GM19372 (cell line): ENCODE data around the gene KLHDC3.
A peak's percentile ranks its signal among the peaks of the same experiment; 100 is the strongest.

Source experiments
- ATAC-seq: cut with Tn5 transposase; IDR thresholded peaks from one replicate; pipeline ENCODE4 v1.9.1; 2021; ENCODE audit warnings: mild to moderate bottlenecking, low read depth, moderate library complexity; ENCODE audit not compliant: unreplicated experiment

KLHDC3 gene

GRCh38 chr6:43013843-43014433, at the start of gene KLHDC3, which contains the start of gene MEA1:
KLHDC3 (plus strand) TSS chr6:43014249; CDS start chr6:43017193, 2,944 bp downstream.
MEA1 (minus strand) TSS chr6:43013946; CDS start chr6:43013813, 133 bp downstream.
- peak; percentile 94 for ATAC-seq

DNA sequence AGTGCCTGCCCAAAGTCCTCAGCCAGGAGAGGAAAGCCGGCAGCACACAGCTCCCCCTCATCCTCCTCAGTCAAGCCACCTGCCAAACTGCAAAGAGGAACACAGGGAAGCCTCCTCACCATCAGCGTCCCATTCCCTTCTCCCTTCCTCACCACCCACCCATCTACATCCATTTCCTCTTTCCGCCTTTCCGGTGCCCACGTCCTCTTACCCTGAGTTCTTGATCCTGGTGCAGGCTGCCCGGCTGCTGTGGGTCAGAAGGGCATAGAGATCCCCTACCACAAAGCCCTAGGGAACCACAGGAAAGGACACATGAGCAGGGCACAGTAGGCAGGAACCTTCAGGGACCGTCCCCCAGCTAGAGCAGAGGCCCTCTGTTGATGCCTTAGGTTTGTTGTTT, 47.5 kb upstream of the KLHDC3 start:
- ATAC-seq, result no peak

DNA sequence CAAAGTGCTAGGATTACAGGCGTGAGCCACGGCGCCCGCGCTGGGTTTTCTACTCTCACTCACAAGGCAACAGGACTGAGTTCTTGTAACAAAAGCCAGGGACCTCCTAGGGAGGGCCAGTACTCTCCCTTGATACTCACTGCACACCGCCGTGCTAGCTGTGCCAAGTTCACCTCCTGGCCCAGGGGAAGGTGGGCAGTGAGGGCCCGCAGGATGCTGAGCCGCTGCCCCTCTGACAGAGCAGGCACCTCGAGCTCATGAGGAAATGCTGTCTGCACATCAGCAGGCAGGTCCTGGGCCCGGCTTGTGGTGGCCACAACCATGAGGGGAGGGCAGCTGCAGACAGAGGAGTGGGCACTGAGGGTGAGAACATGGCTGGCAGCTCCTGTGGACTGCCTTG, 46.8 kb upstream of the KLHDC3 start:
- no peak for ATAC-seq

GRCh38 chr6:42968126-42968701, 45.8 kb upstream of the KLHDC3 start:
- ATAC-seq, result no peak

DNA sequence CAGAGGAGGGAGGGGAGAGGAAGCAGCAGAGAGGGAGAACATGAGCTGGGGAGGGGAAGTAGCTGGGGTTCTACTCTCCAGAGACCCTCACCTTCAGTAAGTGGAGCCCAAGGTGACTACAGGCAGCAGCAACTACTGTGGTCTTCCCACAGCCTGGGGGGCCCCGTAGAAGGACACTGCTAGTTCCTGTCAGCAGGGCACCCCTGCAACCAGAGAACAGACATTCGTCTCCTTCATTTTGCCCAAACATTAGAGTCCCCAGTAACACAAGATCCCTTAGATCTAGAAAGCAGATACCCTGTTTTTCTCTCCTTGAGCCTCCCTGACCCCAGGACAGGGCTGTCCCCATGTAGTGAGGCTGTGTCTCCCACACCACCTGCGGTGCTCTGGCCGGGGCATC, 45.3 kb upstream of the KLHDC3 start:
- no peak for ATAC-seq

- no peak for ATAC-seq
Observed at GRCh38 chr6:42969431-42969830, 44.6 kb upstream of the KLHDC3 start.

- no peak for ATAC-seq
Observed at GRCh38 chr6:42969934-42970333, 44.1 kb upstream of the KLHDC3 start.

- no peak for ATAC-seq
Observed at GRCh38 chr6:42970871-42971612, 43.0 kb upstream of the KLHDC3 start.

DNA sequence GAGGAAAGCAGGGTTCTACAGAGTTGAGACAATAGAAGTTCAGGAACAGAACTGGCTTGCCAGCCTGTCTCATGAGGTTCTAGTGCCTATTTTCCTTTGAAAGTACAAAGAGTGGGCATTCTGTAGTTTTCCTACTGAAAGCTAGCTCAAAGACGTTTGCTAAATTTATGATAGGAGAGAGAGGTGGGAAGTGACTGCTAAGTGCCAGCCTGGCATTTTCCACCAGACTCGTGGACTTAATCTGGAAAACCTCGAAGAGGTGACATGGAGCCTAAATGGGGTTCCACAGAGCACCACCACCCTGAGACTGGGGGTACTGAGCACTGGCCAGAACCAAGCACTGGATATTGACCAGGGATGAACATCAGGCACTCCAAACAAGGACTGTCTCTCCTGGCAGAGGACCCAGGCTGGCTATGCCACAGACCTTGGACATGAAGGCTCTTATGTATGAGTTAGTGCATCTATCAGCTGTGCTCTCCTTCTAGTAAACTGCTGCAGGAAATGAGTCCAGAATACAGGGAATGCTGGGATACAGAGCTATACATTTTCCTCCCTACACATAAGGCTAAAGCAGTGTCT, 42.2 kb upstream of the KLHDC3 start:
- no peak for ATAC-seq

- no peak for ATAC-seq
Observed at GRCh38 chr6:42973926-42974325, 40.1 kb upstream of the KLHDC3 start.

- ATAC-seq, result no peak
Observed at GRCh38 chr6:42974919-42975505, 39.0 kb upstream of the KLHDC3 start.

- ATAC-seq, result no peak
Observed at GRCh38 chr6:42978487-42978838, 35.6 kb upstream of the KLHDC3 start.

- peak; percentile 92 for ATAC-seq
Observed at GRCh38 chr6:42978839-42979522, 35.1 kb upstream of the KLHDC3 start, which contains the start of gene PEX6. PEX6 (minus strand) TSS chr6:42979181; CDS start chr6:42979150, 31 bp downstream.

DNA sequence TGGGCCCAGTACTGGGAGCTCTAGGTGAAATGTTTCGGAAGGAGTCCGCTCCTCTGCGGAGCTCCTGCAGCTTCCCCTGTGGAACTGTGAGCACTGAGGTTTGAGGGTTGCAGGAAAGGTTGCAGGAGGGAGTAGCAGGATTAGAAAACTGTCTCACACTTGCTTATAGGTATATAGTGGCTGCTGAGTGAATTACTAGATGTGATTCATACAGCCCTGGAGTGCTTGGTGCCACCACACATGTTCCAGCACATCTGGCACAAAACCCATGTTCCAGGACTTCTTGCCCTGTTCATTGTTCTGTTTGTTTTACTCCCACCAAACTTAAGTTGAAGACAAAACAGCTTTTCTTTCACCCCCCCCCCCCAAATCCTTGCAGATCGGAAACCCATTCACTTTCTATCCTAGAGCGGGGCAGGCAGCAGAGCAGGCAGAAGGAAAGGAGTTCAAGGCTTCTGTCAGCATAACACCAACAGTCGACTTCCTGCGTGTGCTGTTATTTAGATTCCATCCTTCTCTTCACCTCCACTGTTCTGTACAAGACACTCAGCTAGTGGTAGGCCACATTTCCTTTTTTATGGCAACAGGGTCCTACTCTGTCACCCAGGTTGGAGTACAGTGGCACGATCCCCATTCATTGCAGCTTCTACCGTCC, 34.4 kb upstream of the KLHDC3 start:
- ATAC-seq, result no peak

- ATAC-seq, result no peak
Observed at GRCh38 chr6:42981836-42982235, 32.2 kb upstream of the KLHDC3 start.

DNA sequence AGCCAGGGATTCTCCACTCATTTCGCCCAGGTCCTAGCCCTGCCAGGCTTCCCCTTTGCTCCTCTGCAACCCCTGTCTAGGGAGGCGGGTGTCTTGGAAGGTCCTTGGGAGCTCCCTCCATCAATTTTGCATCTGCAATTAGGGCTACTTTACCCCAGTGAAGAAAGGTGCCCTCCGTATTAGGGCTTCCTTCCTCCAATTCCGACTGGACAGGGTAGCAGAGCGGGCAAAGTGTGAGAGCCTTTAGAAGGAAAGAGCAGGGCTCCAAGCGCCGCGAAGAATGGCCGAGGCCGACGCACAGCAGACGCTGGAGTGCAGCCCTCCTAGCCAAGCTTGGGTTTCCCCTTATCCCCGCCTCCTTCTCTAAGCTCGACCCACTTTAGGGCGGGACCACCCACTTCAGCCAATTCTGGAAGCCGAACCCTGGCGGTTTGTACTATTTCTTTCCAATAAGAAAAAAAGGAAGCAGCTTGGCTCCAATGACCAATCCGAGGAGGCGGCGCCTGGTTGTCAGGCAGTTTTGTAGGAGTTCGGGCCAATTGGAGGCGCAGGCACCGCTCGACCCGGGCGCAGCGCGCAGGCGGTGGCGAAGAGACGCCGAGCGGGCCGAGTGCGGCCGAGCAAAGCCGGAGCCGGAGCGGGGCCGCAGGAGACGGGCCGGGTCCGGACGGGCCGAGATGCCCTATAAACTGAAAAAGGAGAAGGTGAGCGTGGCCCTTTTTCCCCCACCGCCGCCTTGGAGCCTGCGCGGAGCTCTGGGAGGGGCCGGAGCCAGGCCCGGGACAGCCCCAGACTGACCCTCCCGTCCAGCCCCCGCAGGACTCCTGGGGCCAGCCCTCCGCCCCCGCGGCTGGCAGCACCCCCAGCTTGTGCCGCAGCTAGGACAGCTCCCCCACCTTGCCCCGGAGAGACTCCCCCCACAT, 29.8 kb upstream of the KLHDC3 start, which contains the start of gene PPP2R5D:
Gene PPP2R5D (plus strand): TSS at position 570 of the 923 bp plus-strand sequence. CDS start 108 bp downstream, at position 678.
- ATAC-seq, result peak; percentile 91

GRCh38 chr6:42984924-42985475, 29.0 kb upstream of the KLHDC3 start:
- no peak for ATAC-seq
